ENCODE data around the gene DAB2.

The DAB2 gene

DNA sequence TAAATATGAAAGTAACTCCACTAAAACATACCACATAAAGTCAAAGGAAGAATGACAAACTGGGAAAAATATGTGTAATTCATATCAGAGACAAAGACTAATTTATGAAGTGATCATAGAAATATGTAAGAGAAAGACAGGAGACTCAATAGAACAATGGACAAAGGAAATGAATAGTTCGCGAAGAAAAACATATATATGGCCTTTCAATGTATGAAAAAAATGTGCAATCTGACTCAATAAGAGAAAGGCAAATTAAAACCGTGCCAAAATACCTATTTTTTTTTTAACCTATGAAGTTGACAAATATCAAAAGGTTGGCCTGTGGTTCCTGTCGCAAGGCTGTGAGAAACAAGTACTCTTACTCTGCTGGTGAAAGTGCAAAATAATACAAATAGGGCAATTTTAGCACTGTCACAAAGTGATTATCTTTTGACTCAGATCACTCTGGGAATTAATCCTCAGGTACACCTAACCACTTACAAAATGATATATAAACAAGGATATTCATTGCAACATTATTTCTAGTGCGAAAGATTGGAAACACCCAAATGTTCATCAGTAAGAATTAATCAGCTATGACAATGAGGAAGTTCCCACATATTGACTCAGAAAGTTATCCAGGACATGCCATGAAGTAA is 64.2 kb downstream of the DAB2 start:
- no peak overlapping the region for H3K4me3 ChIP-seq (ENCODE audit: low read depth in 1 of 5, low read length in 5 of 5)

DNA sequence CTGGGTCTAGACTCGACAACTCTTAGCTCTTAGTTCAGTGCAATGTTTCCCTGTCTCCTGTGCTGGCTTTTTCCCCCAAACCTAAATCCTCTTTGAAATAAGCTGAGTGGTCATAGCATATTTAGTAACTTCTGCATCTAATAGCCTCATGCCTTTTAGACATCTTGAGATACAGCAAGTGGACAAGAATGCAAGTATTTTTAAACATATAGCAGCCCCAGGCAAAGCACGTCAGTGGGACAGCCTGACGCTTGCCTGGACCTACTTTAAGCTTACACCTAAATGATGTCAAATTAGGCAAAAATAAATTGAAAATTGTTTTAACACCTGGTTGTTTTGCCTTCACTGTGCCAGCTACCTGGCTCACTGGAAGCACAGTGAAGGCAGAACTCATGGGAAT is 68.5 kb downstream of the DAB2 start:
- H3K4me1 ChIP-seq (ENCODE audit: control insufficient read depth in 5 of 5, insufficient read depth in 5 of 5, low read length in 5 of 5) = peaks cover 0 to 5% (median 0%) of the 10 kb centered on the region in 5 donors
- H3K4me3 ChIP-seq (ENCODE audit: low read depth in 1 of 5, low read length in 5 of 5) = no peak overlapping the region
- H3K9ac ChIP-seq (ENCODE audit: low read length in 5 of 5) = no peak overlapping the region
- no peak overlapping the region for H3K27ac ChIP-seq (ENCODE audit: low read depth, low read length)
- H3K27me3 ChIP-seq (ENCODE audit: control insufficient read depth in 5 of 5, insufficient read depth in 4 of 5, low read length in 5 of 5) = no peaks in the 10 kb centered on the region
- H3K9me3 ChIP-seq (ENCODE audit: control insufficient read depth in 5 of 5, low read length in 5 of 5) = peaks cover 0 to 10% (median 0%) of the 10 kb centered on the region in 5 donors
- no peaks in the 10 kb centered on the region for H3K36me3 ChIP-seq (ENCODE audit: control insufficient read depth in 5 of 5, insufficient read depth in 5 of 5, low read length in 5 of 5)

More for the DNA sequence above, 64.2 kb downstream of the DAB2 start:
- Histone ChIP-seq H3K9ac (ENCODE audit: low read length in 5 of 5) (no peak overlapping the region), H3K36me3 (ENCODE audit: control insufficient read depth in 5 of 5, insufficient read depth in 5 of 5, low read length in 5 of 5) (no peaks in the 10 kb centered on the region), H3K27me3 (ENCODE audit: control insufficient read depth in 5 of 5, insufficient read depth in 4 of 5, low read length in 5 of 5) (no peaks in the 10 kb centered on the region), H3K4me1 (ENCODE audit: control insufficient read depth in 5 of 5, insufficient read depth in 5 of 5, low read length in 5 of 5) (no peaks in the 10 kb centered on the region), H3K9me3 (ENCODE audit: control insufficient read depth in 5 of 5, low read length in 5 of 5) (no peaks in the 10 kb centered on the region), H3K27ac (ENCODE audit: low read depth, low read length) (no peak overlapping the region)

DNA sequence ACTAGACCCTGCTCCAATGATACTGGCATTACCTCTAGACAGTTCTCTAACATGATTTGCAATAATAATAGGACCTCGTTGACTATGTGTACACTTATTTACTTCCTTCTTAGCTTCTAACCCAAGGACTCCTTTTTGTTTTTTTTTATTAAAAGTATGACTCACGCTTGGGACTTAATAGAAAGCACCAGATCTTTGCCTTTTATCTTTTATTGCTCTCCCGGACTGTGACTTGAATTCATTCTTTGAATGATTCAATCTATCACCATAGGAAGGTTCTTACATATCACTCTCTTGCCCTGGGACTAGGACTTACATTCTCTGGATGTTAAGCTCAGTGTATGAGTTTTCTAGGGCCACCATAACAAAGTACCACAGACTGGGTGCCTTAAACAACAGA is 69.5 kb downstream of the DAB2 start:
- Histone ChIP-seq H3K4me3 (ENCODE audit: low read depth in 1 of 5, low read length in 5 of 5) (no peak overlapping the region), H3K27ac (ENCODE audit: low read depth, low read length) (no peak overlapping the region), H3K9me3 (ENCODE audit: control insufficient read depth in 5 of 5, low read length in 5 of 5) (peaks cover 0 to 16% (median 6%) of the 10 kb centered on the region in 5 donors), H3K9ac (ENCODE audit: low read length in 5 of 5) (no peak overlapping the region), H3K36me3 (ENCODE audit: control insufficient read depth in 5 of 5, insufficient read depth in 5 of 5, low read length in 5 of 5) (no peaks in the 10 kb centered on the region), H3K4me1 (ENCODE audit: control insufficient read depth in 5 of 5, insufficient read depth in 5 of 5, low read length in 5 of 5) (peaks cover 0 to 5% (median 0%) of the 10 kb centered on the region in 5 donors), H3K27me3 (ENCODE audit: control insufficient read depth in 5 of 5, insufficient read depth in 4 of 5, low read length in 5 of 5) (no peaks in the 10 kb centered on the region)

DNA sequence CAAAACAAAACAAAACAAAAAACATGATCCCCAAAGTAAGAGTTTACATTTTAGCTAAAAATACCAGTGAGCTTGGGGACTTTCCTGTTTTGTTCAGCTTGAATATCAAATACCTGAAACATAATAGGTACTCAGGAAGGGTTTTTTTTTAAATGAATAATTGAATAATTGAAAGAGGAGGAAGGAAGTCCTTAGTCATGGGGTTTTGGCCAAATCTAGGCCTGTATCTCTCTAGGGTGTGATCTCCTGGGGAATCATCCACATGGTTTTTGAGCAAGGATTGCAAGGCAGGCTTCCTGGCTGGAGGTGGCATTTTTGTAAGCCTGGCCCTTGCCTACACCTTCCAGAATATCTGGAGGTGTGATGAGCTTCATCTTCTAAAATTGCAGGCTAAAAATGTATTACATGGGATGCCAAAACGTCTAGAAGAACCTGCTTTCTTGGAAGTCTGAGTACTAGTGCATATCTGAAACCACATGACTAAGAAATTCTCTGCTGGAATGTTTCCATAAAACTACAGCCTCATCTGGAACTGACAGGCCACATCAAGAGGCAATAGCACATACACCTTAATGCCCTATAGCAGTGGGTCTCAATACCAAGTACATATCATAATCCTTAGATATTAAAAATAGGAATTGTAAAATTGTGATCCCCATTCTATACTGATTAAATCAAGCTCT is 70.9 kb downstream of the DAB2 start:
- Histone ChIP-seq H3K27me3 (ENCODE audit: control insufficient read depth in 5 of 5, insufficient read depth in 4 of 5, low read length in 5 of 5) (no peaks in the 10 kb centered on the region), H3K9ac (ENCODE audit: low read length in 5 of 5) (no peak overlapping the region), H3K4me1 (ENCODE audit: control insufficient read depth in 5 of 5, insufficient read depth in 5 of 5, low read length in 5 of 5) (peaks cover 0 to 5% (median 0%) of the 10 kb centered on the region in 5 donors), H3K27ac (ENCODE audit: low read depth, low read length) (no peak overlapping the region), H3K36me3 (ENCODE audit: control insufficient read depth in 5 of 5, insufficient read depth in 5 of 5, low read length in 5 of 5) (no peaks in the 10 kb centered on the region), H3K4me3 (ENCODE audit: low read depth in 1 of 5, low read length in 5 of 5) (no peak overlapping the region), H3K9me3 (ENCODE audit: control insufficient read depth in 5 of 5, low read length in 5 of 5) (peaks cover 0 to 18% (median 6%) of the 10 kb centered on the region in 5 donors)

DNA sequence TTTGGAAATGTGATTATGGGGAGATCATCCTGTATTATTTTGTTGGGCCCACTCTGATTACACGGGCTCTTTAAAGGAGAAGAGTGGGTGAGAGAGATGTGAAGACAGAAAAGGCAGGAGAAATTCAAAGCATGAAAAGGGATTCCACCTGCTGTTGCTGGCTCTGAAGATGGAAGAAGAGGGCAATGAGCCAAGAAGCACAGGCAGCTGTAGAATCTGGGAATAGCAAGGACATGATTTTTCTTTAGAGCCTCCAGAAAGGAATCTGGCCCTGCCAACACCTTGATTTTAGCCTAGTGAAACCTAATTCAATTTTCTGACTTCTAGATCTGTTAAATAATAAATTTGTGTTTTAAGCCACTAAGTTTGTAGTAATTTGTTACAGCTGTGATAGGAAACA is 71.8 kb downstream of the DAB2 start:
- H3K27ac ChIP-seq (ENCODE audit: low read depth, low read length) = no peak overlapping the region

DNA sequence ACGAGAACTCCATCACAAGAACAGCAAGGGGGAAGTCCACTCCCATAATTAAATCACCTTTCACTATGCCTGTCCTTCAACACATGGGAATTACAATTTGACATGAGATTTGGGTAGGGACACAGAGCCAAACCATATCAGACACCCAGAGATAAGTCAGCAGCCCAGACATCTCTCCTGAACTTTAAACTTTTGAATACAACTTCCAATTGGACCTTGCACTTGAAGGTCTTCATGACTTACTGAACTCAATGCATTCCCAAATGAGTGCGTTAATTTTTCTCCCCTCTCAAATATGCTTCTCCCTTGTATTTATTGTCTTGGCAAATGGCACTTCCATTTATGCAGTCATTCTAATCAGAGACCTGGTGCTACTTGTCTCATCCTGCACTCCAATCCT is 72.6 kb downstream of the DAB2 start:
- no peak overlapping the region for H3K27ac ChIP-seq (ENCODE audit: low read depth, low read length)

More for the DNA sequence above, 71.8 kb downstream of the DAB2 start:
- peaks cover 0 to 18% (median 6%) of the 10 kb centered on the region in 5 donors for H3K9me3 ChIP-seq (ENCODE audit: control insufficient read depth in 5 of 5, low read length in 5 of 5)
- H3K9ac ChIP-seq (ENCODE audit: low read length in 5 of 5) = no peak overlapping the region
- no peak overlapping the region for H3K4me3 ChIP-seq (ENCODE audit: low read depth in 1 of 5, low read length in 5 of 5)
- no peaks in the 10 kb centered on the region for H3K36me3 ChIP-seq (ENCODE audit: control insufficient read depth in 5 of 5, insufficient read depth in 5 of 5, low read length in 5 of 5)
- peaks cover 0 to 5% (median 0%) of the 10 kb centered on the region in 5 donors for H3K4me1 ChIP-seq (ENCODE audit: control insufficient read depth in 5 of 5, insufficient read depth in 5 of 5, low read length in 5 of 5)
- no peaks in the 10 kb centered on the region for H3K27me3 ChIP-seq (ENCODE audit: control insufficient read depth in 5 of 5, insufficient read depth in 4 of 5, low read length in 5 of 5)

DNA sequence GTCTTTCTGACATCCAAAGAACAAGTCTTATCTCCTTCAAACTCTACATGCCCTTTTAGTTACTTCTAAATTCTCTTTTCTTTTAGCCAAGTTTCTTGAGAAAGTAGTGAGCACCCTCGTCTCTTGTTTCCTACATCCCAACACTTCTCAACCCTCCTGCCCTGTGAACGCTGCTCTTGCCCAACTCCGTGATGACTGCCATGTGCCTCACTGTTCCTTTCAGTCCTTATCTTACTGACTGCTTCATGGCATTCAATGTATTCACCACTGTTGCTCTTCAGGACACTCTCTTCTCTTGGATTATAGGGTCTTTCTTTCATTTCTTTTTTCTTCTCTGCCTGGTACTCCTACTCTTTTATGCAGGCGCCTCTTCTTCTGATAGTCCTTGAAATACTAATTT is 75.3 kb downstream of the DAB2 start:
- Histone ChIP-seq H3K27me3 (ENCODE audit: control insufficient read depth in 5 of 5, insufficient read depth in 4 of 5, low read length in 5 of 5) (no peaks in the 10 kb centered on the region), H3K36me3 (ENCODE audit: control insufficient read depth in 5 of 5, insufficient read depth in 5 of 5, low read length in 5 of 5) (no peaks in the 10 kb centered on the region), H3K9ac (ENCODE audit: low read length in 5 of 5) (no peak overlapping the region), H3K4me1 (ENCODE audit: control insufficient read depth in 5 of 5, insufficient read depth in 5 of 5, low read length in 5 of 5) (peaks cover 0 to 5% (median 0%) of the 10 kb centered on the region in 5 donors), H3K27ac (ENCODE audit: low read depth, low read length) (no peak overlapping the region), H3K9me3 (ENCODE audit: control insufficient read depth in 5 of 5, low read length in 5 of 5) (peaks cover 0 to 18% (median 6%) of the 10 kb centered on the region in 5 donors), H3K4me3 (ENCODE audit: low read depth in 1 of 5, low read length in 5 of 5) (no peak overlapping the region)

More for the DNA sequence above, 72.6 kb downstream of the DAB2 start:
- Histone ChIP-seq H3K4me1 (ENCODE audit: control insufficient read depth in 5 of 5, insufficient read depth in 5 of 5, low read length in 5 of 5) (peaks cover 0 to 5% (median 0%) of the 10 kb centered on the region in 5 donors), H3K36me3 (ENCODE audit: control insufficient read depth in 5 of 5, insufficient read depth in 5 of 5, low read length in 5 of 5) (no peaks in the 10 kb centered on the region), H3K9me3 (ENCODE audit: control insufficient read depth in 5 of 5, low read length in 5 of 5) (peaks cover 0 to 18% (median 6%) of the 10 kb centered on the region in 5 donors), H3K9ac (ENCODE audit: low read length in 5 of 5) (no peak overlapping the region), H3K4me3 (ENCODE audit: low read depth in 1 of 5, low read length in 5 of 5) (no peak overlapping the region), H3K27me3 (ENCODE audit: control insufficient read depth in 5 of 5, insufficient read depth in 4 of 5, low read length in 5 of 5) (no peaks in the 10 kb centered on the region)

DNA sequence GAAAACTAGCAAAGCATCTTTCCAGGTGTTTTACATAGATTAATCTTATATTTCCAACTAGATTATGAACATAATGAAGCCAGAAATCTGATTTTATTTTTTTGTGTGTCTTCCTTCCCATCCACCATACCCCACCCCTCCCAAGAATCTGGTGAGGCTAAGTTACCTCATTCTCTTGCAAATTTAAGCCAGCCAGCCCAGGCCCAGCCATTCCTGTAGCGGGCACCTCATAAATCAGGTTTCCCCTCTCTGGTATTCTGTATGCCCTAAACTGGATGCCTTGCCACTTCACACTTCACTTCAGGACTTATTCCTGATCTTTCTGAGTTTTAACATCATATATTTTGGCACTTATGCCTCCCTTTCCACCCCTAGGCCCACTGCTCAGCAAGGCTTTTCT is 82.3 kb downstream of the DAB2 start:
- H3K9me3 ChIP-seq (ENCODE audit: control insufficient read depth in 5 of 5, low read length in 5 of 5) = no peaks in the 10 kb centered on the region
- no peak overlapping the region for H3K4me3 ChIP-seq (ENCODE audit: low read depth in 1 of 5, low read length in 5 of 5)
- H3K4me1 ChIP-seq (ENCODE audit: control insufficient read depth in 5 of 5, insufficient read depth in 5 of 5, low read length in 5 of 5) = no peaks in the 10 kb centered on the region
- no peak overlapping the region for H3K27ac ChIP-seq (ENCODE audit: low read depth, low read length)
- no peaks in the 10 kb centered on the region for H3K27me3 ChIP-seq (ENCODE audit: control insufficient read depth in 5 of 5, insufficient read depth in 4 of 5, low read length in 5 of 5)
- no peaks in the 10 kb centered on the region for H3K36me3 ChIP-seq (ENCODE audit: control insufficient read depth in 5 of 5, insufficient read depth in 5 of 5, low read length in 5 of 5)
- no peak overlapping the region for H3K9ac ChIP-seq (ENCODE audit: low read length in 5 of 5)

DNA sequence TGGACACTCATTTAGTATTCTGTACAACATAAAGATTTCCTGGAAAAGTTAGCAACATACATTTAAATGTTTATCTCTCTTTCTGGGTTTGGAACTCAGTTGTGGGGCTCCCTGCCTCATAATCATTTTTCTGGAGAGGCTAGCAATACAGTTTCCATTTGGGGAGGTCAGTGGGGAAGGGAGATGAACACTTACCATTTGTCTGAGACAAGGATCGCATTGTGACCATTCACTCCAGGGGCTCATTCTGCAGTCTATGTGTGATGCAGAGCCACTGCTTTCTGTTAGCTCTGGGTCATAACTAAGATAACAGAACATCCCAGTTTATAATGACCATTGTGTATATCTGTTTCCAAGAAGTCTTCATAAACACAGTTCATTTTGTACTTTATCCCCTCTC is 82.9 kb downstream of the DAB2 start:
- Histone ChIP-seq H3K4me3 (ENCODE audit: low read depth in 1 of 5, low read length in 5 of 5) (no peak overlapping the region), H3K9me3 (ENCODE audit: control insufficient read depth in 5 of 5, low read length in 5 of 5) (no peaks in the 10 kb centered on the region), H3K27ac (ENCODE audit: low read depth, low read length) (no peak overlapping the region), H3K36me3 (ENCODE audit: control insufficient read depth in 5 of 5, insufficient read depth in 5 of 5, low read length in 5 of 5) (no peaks in the 10 kb centered on the region), H3K4me1 (ENCODE audit: control insufficient read depth in 5 of 5, insufficient read depth in 5 of 5, low read length in 5 of 5) (no peaks in the 10 kb centered on the region), H3K27me3 (ENCODE audit: control insufficient read depth in 5 of 5, insufficient read depth in 4 of 5, low read length in 5 of 5) (no peaks in the 10 kb centered on the region), H3K9ac (ENCODE audit: low read length in 5 of 5) (no peak overlapping the region)

DNA sequence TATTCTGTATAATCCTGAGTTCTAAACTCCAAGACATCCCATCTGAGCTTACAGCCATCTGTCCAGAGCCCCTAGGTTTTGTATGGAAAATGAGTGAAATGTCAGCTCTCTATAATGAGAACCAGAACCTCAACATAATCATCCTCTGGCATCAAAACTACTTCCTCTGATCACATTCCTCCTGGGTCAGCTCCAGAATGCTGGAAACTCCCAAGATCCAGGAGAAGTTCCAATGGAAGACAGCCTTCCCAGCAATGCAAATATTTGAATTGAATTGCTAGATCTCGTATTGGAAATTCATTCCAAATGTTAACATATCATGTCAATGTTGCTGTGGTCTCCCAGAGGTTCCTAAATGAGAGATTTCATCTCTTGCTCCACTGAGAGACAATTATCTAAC is 84.3 kb downstream of the DAB2 start:
- Histone ChIP-seq H3K27ac (ENCODE audit: low read depth, low read length) (no peak overlapping the region), H3K4me3 (ENCODE audit: low read depth in 1 of 5, low read length in 5 of 5) (no peak overlapping the region), H3K9me3 (ENCODE audit: control insufficient read depth in 5 of 5, low read length in 5 of 5) (no peaks in the 10 kb centered on the region), H3K4me1 (ENCODE audit: control insufficient read depth in 5 of 5, insufficient read depth in 5 of 5, low read length in 5 of 5) (no peaks in the 10 kb centered on the region), H3K36me3 (ENCODE audit: control insufficient read depth in 5 of 5, insufficient read depth in 5 of 5, low read length in 5 of 5) (no peaks in the 10 kb centered on the region), H3K9ac (ENCODE audit: low read length in 5 of 5) (no peak overlapping the region), H3K27me3 (ENCODE audit: control insufficient read depth in 5 of 5, insufficient read depth in 4 of 5, low read length in 5 of 5) (no peaks in the 10 kb centered on the region)
